CD1c-positive myeloid dendritic cell (primary cell): ENCODE results near the gene NPEPPS.
A peak's percentile ranks its signal among the peaks of the same experiment; 100 is the strongest.

Source experiments
- DNase-seq: peaks from one replicate; pipeline ENCODE4 v3.0.0-alpha.2; 2016; ENCODE audit errors: extremely low spot score

Gene NPEPPS

GRCh38 chr17:47663912-47664623 is 133.2 kb downstream of the NPEPPS start:
- peak; percentile 67 for DNase-seq

- DNase-seq, result no peak
These were observed 133.7 kb downstream of the NPEPPS start for GRCh38 chr17:47664624-47664941.

- DNase-seq, result peak; percentile 64
These were observed 134.7 kb downstream of the NPEPPS start for GRCh38 chr17:47665655-47666054.

DNA sequence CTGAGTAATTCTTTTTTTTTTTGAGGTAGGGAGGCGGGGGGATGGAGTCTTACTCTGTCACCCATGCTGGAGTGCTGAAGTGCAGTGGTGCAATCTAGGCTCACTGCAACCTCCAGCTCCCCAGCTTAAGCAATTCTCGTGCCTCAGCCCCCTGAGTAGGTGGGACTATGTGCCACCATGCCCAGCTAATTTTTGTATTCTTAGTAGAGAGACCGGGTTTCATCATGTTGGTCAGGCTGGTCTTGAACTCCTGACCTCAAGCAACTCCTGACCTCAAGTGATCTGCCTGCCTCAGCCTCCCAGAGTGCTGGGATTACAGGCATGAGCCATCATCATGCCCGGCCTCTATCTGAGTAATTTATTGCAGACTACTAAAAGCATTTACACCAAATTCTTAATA is 138.2 kb downstream of the NPEPPS start:
- DNase-seq, result no peak

DNA sequence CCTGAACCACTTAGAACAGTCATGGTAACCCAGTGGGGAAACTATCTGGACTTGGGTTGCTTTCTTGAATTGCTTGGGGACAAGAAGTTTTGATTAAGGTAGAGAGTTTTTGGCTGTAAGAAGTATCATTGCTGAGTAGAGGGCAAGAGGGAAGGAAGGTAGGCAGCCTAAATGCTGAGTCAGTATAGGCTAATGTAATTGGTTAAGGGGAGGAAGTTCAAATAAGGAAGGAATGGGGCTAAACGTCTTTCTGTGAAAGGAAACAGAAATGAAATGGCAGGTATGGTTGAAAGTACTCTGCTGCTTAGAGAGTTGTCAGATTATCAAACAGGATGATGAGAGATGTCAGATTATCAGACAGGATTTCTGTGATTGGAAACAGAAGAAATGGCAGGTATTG is 139.2 kb downstream of the NPEPPS start:
- peak; percentile 23 for DNase-seq
